Retinal pigment epithelial cell (primary cell): Measurements from ENCODE around the gene BRIP1.
"Not testable (repeated sequence)": the region's sequence is repeated elsewhere in the genome, so short reads cannot be mapped to it uniquely, and the experiment has no call there.

Experiments
- DNase-seq: peaks from one replicate; pipeline ENCODE4 v3.0.0-alpha.2; 2010; ENCODE audit warnings: low read depth
- H3K4me3 ChIP-seq: 2 replicates; pipeline ENCODE4 v1.5.1; 2011; ENCODE audit warnings: mild to moderate bottlenecking, low read length, control low read depth, moderate library complexity
- TF ChIP-seq, protein P1 (sequence below): conservative IDR thresholded peaks from 2 replicates; pipeline ENCODE4 v1.5.1; 2011; ENCODE audit warnings: low read depth, low read length, control low read depth, inconsistent platforms

Gene BRIP1

DNA sequence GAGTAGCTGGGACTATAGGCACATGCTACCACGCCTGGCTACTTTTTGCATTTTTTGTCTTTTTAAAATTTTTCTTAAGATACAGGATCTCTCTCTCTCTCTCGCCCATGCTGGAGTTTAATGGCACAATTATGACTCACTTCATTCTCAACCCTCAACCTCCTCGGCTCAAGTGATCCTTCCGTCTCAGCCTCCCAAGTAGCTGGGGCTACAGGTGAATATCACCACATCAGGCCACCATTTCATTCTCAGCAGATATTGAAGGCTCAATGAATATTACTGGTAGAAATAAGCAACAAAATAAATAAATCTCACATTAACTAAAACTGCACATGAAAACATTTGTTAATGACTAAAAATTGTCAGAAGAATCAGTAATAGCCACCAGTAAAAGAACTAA lies 41.7 kb downstream of the BRIP1 start:
- no peak for DNase-seq
- no peak overlapping the region for H3K4me3 ChIP-seq
- TF ChIP-seq, protein P1, sequence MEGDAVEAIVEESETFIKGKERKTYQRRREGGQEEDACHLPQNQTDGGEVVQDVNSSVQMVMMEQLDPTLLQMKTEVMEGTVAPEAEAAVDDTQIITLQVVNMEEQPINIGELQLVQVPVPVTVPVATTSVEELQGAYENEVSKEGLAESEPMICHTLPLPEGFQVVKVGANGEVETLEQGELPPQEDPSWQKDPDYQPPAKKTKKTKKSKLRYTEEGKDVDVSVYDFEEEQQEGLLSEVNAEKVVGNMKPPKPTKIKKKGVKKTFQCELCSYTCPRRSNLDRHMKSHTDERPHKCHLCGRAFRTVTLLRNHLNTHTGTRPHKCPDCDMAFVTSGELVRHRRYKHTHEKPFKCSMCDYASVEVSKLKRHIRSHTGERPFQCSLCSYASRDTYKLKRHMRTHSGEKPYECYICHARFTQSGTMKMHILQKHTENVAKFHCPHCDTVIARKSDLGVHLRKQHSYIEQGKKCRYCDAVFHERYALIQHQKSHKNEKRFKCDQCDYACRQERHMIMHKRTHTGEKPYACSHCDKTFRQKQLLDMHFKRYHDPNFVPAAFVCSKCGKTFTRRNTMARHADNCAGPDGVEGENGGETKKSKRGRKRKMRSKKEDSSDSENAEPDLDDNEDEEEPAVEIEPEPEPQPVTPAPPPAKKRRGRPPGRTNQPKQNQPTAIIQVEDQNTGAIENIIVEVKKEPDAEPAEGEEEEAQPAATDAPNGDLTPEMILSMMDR, result no peak

DNA sequence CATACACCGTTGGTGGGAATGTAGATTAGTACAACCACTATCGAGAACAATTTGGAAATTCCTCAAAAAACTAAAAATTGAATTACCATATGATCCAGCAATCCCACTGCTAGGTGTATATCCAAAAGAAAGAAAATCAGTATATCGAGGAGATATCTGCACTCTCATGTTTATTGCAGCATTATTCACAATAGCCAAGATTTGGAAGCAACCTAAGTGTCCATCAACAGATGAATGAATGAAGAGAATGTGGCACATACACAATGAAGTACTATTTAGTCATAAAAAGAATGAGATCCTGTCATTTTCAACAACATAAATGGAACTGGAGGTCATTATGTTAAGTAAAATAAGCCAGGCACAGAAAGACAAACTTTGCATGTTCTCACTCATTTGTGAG lies 44.1 kb downstream of the BRIP1 start:
- not testable (repeated sequence) for H3K4me3 ChIP-seq, DNase-seq

DNA sequence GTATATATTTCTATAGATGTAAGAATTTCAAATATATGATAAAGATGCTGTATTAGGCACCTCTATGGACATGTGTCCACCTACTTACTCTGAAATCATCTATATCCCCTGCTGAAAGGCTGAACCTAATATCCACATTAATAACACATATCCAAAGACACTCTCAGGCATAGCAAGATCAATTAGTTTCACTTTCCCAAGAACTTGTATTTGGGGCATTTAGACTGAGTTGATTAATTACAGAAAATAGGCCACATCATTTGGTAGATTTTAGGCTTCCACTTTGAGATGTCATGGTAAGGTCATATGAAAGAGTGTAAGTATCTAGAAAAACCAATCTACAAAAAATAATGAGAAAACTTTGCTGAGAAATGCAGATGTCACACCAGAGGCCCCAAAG lies 45.1 kb downstream of the BRIP1 start:
- DNase-seq, result no peak
- H3K4me3 ChIP-seq, result no peak overlapping the region
- TF ChIP-seq, protein P1, result no peak

DNA sequence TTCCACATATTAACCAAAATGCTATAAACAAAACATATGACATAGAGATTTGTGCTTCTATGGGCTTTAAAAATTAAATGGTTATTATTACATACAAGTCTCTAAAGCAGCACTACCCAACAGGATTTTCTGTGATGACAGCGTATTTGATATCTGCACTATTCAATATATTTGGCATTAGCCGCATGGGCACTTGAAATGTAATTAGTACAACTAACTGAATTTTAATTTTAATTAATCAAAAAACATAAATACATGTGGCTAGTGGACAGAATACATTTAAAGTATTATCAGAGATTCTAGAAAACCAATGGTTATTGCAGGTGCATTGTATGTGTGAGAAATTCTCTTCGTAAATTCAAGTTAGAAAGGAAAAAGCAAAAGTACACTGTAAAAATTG lies 45.9 kb downstream of the BRIP1 start:
- no peak for DNase-seq
- TF ChIP-seq, protein P1, result no peak

DNA sequence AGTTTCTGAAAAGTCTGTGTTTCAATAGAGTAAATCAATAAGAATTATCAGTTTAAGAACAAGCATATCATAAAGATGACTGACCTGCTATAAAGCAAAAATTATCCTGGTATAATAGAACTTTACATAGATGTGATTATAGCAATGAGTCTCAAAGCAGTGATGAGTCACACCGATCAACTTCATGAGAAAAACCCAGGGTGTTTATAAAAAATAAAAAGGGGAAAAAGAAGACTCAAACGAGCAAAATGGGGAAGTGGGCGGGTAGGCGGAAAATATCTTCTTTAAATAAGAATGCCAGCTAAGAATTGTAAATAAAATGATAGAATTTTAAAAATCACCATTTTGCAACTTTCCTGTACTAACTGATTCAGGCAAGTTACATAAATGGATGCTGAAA lies 46.8 kb downstream of the BRIP1 start:
- H3K4me3 ChIP-seq, result no peak overlapping the region
- TF ChIP-seq, protein P1, result no peak
- no peak for DNase-seq

More for the DNA sequence above, 45.9 kb downstream of the BRIP1 start:
- no peak overlapping the region for H3K4me3 ChIP-seq

DNA sequence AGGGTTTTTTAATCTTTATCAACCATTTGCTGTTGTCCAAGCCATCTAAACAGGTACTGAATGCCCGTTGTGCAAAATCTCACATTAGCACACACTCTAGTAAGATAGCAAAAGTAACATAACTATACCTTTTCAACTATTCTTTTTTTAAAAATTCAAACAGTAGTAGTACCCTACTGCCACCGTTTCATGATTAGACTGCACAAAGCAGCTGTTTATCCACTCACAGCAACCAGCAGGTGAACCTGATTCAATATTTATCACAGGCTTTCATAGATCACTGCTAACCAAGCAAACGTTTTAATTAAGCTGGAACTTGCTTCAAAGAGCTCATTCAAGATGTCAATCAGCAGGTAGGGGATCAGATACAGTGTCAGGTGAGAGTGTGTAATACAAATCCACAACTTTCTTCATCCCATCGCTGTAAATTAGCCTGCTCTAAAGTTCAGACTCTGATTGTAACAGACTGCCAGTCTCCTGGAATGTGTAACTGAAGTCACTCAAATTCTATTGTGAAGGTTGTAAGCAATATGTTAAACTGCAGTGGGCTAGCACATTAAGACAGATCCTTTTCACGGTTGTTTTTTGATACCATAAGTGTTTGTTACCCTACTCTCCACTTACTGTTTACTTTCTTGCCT lies 47.3 kb downstream of the BRIP1 start:
- TF ChIP-seq, protein P1, result no peak
- no peak overlapping the region for H3K4me3 ChIP-seq
- DNase-seq, result no peak

DNA sequence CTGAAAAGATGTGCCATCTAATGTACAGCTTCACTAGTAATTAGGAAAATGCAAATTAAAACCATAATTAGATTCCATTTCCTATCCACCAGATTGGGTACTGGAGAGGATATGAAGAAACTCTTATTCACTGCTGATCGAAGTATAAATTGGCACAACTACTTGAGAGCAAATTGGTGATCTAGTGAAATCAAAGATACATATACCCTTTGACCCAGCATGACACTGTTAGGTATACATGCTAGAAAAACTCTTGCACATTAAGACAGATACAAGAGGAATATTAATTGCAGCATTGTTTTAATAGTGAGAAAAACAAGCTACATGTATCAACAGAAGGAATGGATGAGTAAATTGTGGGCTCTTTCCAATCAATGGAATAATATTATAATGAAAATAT lies 48.8 kb downstream of the BRIP1 start:
- DNase-seq, result no peak
- H3K4me3 ChIP-seq, result no peak overlapping the region
- TF ChIP-seq, protein P1, result no peak
